Measurements from ENCODE around the gene TOR3A.
"Not testable (repeated sequence)": the region's sequence is repeated elsewhere in the genome, so short reads cannot be mapped to it uniquely, and the experiment has no call there.

The TOR3A gene

DNA sequence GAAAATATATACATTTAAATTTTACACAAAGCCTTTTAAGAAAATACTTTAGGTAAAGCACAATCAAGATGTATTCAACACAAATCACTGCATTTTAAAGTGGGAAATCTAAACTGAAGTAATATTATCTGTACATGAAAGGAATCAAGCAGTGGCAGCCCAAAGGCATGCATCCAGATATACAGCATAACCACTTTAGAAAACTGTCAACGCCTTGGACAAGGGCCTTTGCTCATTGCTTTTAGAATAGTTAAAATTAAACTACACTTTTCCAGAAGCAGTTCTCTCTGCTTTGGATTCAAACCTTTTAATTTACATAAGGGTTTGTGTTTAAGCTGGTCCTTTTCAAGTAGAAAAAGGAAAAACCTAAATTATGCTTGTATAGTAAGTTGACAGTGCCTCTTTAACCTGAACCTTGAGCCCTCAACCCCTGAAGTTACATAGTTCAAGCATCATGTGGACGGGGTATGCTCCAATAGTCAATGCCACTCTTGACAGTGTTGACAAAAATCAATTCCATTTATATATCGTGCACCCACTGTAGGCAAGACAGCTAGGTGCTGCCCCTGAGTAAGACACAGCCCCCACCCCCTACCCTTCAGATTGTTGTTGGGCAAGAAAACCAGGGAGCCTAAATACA is 22.9 kb downstream of the TOR3A start:
- DNase-seq (ENCODE audit: low read depth in 2 of 2, low spot score in 1 of 2), result no peak

GRCh38 chr1:179105393-179105792 is 23.5 kb downstream of the TOR3A start:
- DNase-seq (ENCODE audit: low read depth in 2 of 2, low spot score in 1 of 2), result no peak

DNA sequence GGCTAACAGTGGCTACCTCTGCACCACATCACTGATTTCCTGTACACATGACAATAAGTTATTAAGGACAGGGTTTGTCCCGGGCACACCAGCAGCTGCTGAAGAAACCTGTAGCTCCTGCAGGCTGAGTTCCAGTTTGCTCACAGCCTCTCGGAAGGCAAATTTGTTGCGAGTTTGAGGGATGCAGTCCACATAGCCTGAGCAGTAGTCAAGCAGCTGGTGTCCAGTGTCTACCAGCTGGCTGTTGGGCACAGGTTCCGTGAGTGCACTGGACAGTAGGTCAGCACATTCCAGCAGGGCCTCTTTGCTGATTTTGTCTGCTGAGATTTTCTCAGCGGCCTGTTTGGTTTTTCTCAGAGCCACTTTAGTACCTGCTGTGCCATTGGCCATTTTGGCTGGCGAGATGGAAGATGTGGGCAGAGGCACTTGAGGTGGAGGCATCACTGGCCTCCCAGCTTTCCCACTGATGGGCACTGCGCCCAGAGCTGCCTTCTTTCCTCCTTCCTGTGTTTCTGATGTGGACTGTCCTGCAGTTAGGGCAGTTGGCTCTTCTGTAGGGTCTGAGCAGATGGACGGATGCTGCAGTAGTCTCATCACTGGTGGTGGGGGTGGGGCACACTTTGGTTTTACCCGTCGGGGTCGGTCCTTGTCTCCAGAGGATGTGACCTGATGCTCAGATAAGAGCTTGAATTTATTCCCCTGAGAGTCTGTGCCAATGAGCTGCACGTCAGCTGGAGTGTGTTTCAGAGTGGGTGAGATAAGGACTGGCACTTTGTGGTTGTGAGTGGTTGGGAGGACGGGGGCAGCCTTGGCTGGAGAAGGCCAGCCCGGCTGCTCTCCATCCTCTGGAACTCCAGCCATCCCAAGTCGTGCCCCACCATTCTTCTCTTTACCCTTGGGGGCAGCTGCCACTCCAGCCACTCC is 26.1 kb downstream of the TOR3A start:
- DNase-seq (ENCODE audit: low read depth in 2 of 2, low spot score in 1 of 2), result no peak

- no peak for DNase-seq (ENCODE audit: low read depth in 2 of 2, low spot score in 1 of 2)
These were observed 26.8 kb downstream of the TOR3A start for GRCh38 chr1:179108644-179109043.

DNA sequence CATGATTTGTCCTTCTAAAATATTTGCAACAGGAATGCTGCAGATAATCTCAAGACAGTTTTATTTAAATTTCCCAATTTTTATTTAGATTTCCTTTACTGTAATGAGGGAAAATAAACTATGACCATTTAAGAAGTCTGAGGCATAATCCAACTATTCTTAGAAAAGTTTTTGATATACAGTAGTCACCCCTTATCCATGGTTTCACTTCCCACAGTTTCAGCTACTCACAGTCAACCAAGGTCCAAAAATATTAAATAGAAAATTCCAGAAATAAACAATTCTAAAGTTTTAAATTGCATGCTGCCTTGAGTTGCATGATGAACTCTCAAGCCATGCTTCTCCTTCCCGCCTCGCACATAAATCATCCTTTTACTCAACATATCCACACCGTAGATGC is 33.3 kb downstream of the TOR3A start:
- no peak for DNase-seq (ENCODE audit: low read depth in 2 of 2, low spot score in 1 of 2)

- DNase-seq (ENCODE audit: low read depth in 2 of 2, low spot score in 1 of 2), result no peak
These were observed 37.6 kb downstream of the TOR3A start for GRCh38 chr1:179119513-179119912.

GRCh38 chr1:179120736-179121135 is 38.9 kb downstream of the TOR3A start:
- DNase-seq (ENCODE audit: low read depth in 2 of 2, low spot score in 1 of 2), result no peak

DNA sequence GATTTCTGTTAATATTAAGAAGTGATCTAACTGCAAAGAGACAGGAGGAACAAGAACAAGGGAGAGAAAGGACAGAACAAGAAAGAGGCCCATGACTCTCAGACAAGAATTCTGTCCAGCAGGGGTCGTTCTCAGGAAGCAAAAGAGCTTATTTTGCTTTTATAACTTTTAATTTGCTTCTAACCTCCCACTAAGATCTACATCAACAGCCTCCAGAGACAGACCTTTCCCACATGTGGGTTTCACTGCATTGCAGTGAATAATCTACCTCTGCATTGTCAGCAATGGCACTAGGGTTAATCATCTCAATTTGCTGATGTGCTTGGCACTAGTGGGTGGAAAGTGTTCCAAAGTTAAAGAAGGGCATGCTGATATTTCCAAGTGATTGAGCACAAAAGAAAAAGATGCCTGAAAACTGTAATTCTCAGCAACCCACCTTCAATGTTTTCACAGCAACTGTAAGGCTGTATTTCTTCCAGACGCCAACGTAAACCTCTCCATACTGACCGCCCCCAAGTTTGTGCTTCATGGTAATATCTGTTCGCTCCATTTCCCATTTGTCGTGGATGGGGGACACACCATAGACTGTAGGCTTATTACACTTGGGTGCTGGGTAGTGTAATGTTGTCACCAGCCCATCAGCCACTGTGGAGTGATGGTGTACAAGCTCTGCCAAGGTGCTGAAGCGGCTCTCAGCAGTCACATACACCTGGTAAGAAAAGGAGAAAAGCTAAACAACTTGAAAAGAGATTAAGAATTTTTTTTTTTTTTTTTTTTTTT is 39.5 kb downstream of the TOR3A start:
- peak in 1 of 2 donors; percentile 10 for DNase-seq (ENCODE audit: low read depth in 2 of 2, low spot score in 1 of 2)

GRCh38 chr1:179124873-179125272 is 43.0 kb downstream of the TOR3A start:
- no peak for DNase-seq (ENCODE audit: low read depth in 2 of 2, low spot score in 1 of 2)

DNA sequence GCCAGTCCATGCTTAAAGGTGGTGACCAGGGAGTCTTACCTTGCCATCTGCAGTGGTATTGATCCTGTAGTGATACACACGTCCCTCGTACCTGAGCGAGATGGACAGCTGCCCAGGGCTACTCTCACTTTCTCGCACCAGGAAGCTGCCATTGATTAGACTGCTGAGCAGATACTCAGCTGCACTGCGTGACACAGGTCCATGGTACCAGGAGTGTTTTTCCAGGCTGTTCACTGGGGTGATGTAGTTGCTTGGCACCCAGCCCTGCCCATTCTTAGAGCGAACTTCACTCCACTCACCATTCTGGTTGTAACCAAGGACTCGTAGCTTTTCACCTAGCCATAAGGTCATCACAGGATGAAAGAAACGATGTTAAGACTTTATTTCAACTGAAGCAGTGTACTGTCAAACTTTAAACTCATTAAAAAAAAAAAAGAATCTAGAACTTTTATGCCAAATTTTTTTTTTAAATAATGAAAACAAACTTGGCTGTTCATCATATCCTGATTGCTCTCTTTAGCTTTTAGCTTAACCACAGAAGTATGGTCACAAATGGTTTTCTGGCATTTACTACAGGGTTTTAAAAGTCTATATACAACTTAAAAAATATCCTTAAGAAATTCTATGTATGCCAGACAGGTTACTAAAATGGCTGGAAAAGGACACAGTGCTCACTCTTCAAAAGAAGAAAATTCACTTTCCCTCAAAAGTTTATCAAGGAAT is 44.6 kb downstream of the TOR3A start:
- DNase-seq (ENCODE audit: low read depth in 2 of 2, low spot score in 1 of 2), result no peak

DNA sequence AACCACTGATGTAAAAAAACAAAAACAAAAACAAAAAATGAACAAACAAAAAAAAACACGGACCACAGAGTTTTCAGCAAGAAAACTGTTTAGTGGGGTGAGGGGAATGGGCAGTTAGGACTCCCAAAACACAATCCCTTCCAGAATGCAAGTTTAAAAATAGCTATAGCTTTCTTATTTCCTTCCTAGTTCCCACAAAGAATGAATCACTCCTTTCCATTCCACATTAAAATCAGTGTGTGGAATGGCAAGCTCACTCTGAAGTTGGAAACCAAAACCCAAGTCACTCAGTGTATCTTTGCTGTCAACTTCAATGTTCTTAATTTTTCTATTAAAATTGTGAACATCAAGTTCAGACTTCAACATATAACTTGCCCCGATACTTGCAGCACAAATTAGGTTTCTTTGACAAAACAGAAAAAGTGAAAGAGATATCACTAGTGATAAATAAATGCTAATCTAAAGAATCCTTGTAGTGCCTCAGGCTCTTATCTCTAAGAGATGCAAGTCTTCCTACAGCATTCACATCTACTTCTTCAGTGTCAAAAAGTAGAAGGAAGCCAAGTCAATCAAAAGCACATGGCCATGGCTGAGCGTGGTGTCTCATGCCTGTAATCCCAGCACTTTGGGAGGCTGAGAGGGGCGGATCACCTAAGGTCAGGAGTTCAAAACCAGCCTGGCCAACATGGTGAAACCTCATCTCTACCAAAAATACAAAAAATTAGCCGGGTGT is 45.5 kb downstream of the TOR3A start:
- no peak for DNase-seq (ENCODE audit: low read depth in 2 of 2, low spot score in 1 of 2)

- DNase-seq (ENCODE audit: low read depth in 2 of 2, low spot score in 1 of 2), result no peak
These were observed 46.6 kb downstream of the TOR3A start for GRCh38 chr1:179128520-179128919.

DNA sequence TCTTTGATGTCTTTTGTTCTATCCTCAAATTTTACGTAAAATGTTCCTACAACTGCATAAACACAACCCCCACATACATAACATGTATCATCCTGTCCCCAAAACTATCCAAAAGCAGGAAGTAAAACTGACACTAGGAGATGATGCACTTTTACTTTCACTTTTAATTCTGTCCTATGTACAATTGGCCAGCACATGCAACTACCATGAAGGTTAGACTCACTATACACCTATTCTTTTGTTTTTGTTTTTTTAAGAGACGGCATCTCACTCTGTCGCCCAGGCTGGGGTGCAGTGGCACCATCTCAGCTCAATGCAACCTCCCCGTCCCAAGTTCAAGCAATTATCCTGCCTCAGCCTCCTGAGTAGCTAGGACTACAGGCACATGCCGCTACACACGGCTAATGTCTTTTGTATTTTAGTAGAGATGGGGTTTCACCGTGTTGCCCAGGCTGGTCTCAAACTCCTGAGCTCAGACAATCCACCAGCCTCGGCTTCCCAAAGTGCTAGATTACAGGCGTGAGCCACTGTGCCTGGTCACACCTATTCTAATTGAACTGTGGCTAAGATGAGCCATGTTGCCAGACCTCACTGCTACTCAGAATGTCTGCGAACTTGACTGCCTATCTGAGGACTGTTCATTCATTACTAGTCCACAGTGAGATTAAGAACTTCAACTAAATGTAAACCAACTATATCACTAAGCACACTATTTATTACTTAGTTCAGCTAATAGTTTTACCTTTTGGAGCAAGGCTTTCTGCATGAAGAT is 48.0 kb downstream of the TOR3A start:
- no peak for DNase-seq (ENCODE audit: low read depth in 2 of 2, low spot score in 1 of 2)

- not testable (repeated sequence) for DNase-seq (ENCODE audit: low read depth in 2 of 2, low spot score in 1 of 2)
These were observed 53.3 kb downstream of the TOR3A start for GRCh38 chr1:179135168-179135567.

- not testable (repeated sequence) for DNase-seq (ENCODE audit: low read depth in 2 of 2, low spot score in 1 of 2)
These were observed 53.8 kb downstream of the TOR3A start for GRCh38 chr1:179135707-179136106.

GRCh38 chr1:179137617-179138255 is 55.9 kb downstream of the TOR3A start:
- DNase-seq (ENCODE audit: low read depth in 2 of 2, low spot score in 1 of 2), result no peak

- DNase-seq (ENCODE audit: low read depth in 2 of 2, low spot score in 1 of 2), result not testable (repeated sequence)
These were observed 56.9 kb downstream of the TOR3A start for GRCh38 chr1:179138755-179139154.

- no peak for DNase-seq (ENCODE audit: low read depth in 2 of 2, low spot score in 1 of 2)
These were observed 59.9 kb downstream of the TOR3A start for GRCh38 chr1:179141592-179142251.

DNA sequence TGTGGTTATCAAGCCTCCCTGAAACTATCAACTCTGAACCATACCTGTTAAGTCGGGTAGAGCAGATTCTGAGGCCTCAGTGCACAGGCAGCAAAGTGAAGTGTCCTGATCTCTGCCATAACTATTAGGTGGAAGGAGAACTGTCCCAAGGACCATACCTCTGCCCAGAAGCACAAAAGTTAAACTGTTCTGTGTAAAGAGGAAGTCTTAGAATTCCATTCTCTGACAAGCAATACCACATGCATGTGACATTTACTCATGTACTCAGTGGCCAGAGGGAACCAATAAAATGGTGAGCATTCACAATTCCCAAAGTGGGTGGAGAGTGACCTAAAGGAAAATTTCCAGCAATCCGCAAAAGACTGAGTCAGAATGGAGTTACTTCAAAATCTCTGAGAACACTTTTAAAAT is 61.0 kb downstream of the TOR3A start:
- DNase-seq (ENCODE audit: low read depth in 2 of 2, low spot score in 1 of 2), result no peak

All from stimulated activated CD8-positive, alpha-beta memory T cell treated with anti-CD3 and anti-CD28 coated beads, Interleukin-4, amount 100 ng/mL, for 1 hour (primary cell).